ENCODE measurements around the gene GFOD2. TPM values are rescaled to one million over a fixed set of nuclear protein-coding genes. Genes with fewer than 3 reads are reported as not detected.
"Not testable (repeated sequence)": the region's sequence is repeated elsewhere in the genome, so short reads cannot be mapped to it uniquely, and the experiment has no call there.

GFOD2 gene
- total RNA-seq, 1 donor from 2014 or later = 18.2 TPM

- no peaks in the 10 kb centered on the region for H3K9me3 ChIP-seq
- no peaks in the 10 kb centered on the region for H3K27me3 ChIP-seq
- intact Hi-C loops (cut with DNase I) = no loop called here
- H3K36me3 ChIP-seq = no peaks in the 10 kb centered on the region
- peak; percentile 67 for ATAC-seq
- no peak overlapping the region for H3K27ac ChIP-seq
- no peak for TF ChIP-seq CTCF (IDR thresholded peaks at IDR 0.05)
- DNase-seq = no peak
- H3K4me1 ChIP-seq = no peaks in the 10 kb centered on the region
- H3K4me3 ChIP-seq = no peak overlapping the region
These were observed 21.5 kb downstream of the GFOD2 start for GRCh38 chr16:67697422-67698185.

- H3K9me3 ChIP-seq = no peaks in the 10 kb centered on the region
- H3K4me3 ChIP-seq = no peak overlapping the region
- no peak overlapping the region for H3K27ac ChIP-seq
- intact Hi-C loops (cut with DNase I) = no loop called here
- H3K4me1 ChIP-seq = no peaks in the 10 kb centered on the region
- TF ChIP-seq CTCF (IDR thresholded peaks at IDR 0.05) = no peak
- DNase-seq (no peak), ATAC-seq (peak; percentile 26)
- H3K27me3 ChIP-seq = no peaks in the 10 kb centered on the region
- H3K36me3 ChIP-seq = no peaks in the 10 kb centered on the region
These were observed 24.5 kb downstream of the GFOD2 start for GRCh38 chr16:67694611-67695010.

GRCh38 chr16:67693517-67694285 is 25.4 kb downstream of the GFOD2 start:
- H3K9me3 ChIP-seq; DNase-seq; H3K27me3 ChIP-seq; H3K4me3 ChIP-seq; H3K4me1 ChIP-seq; H3K27ac ChIP-seq; H3K36me3 ChIP-seq; intact Hi-C loops (cut with DNase I); ATAC-seq: not testable (repeated sequence)

GRCh38 chr16:67685388-67686112 is 33.6 kb downstream of the GFOD2 start:
- peak overlapping the region; percentile 78 for H3K27ac ChIP-seq
- ATAC-seq (no peak), DNase-seq (no peak)

GRCh38 chr16:67683767-67684166 is 35.3 kb downstream of the GFOD2 start:
- intact Hi-C loops (cut with DNase I) = no loop called here
- H3K9me3 ChIP-seq = no peaks in the 10 kb centered on the region
- peak overlapping the region; percentile 24 for H3K27ac ChIP-seq
- H3K4me3 ChIP-seq = no peak overlapping the region
- TF ChIP-seq CTCF (IDR thresholded peaks at IDR 0.05) = no peak
- ATAC-seq (no peak), DNase-seq (no peak)
- peaks cover 11% of the 10 kb centered on the region for H3K36me3 ChIP-seq
- no peaks in the 10 kb centered on the region for H3K27me3 ChIP-seq
- peaks cover 6% of the 10 kb centered on the region for H3K4me1 ChIP-seq

More at GRCh38 chr16:67685388-67686112, 33.6 kb downstream of the GFOD2 start:
- H3K27me3 ChIP-seq = no peaks in the 10 kb centered on the region
- H3K4me3 ChIP-seq = no peak overlapping the region
- no peak for TF ChIP-seq CTCF (IDR thresholded peaks at IDR 0.05)
- H3K4me1 ChIP-seq = peaks cover 6% of the 10 kb centered on the region
- H3K9me3 ChIP-seq = no peaks in the 10 kb centered on the region
- peaks cover 11% of the 10 kb centered on the region for H3K36me3 ChIP-seq
- intact Hi-C loops (cut with DNase I) = no loop called here
